Loucy (cell line): ENCODE data around the gene KLHL2.

Experiments used
- CTCF ChIP-seq: fragments of 200-600 bp; sonication (generic); conservative IDR thresholded peaks from 2 replicates; pipeline ENCODE4 v1.5.1; 2014; ENCODE audit warnings: mild to moderate bottlenecking, antibody characterized with exemption, low read length
- EZH2phosphoT487 ChIP-seq: fragments of 200-600 bp; IDR thresholded peaks from 2 replicates; pipeline ENCODE4 v1.6.1; 2018; ENCODE audit warnings: antibody characterized with exemption, mild to moderate bottlenecking, moderate library complexity, borderline replicate concordance

GRCh38 chr4:165248102-165248501 lies 40.7 kb downstream of the KLHL2 start:
- TF ChIP-seq CTCF (no peak), EZH2phosphoT487 (no peak)
